Activated CD8-positive, alpha-beta memory T cell treated with anti-CD3 and anti-CD28 coated beads, Interleukin-2, amount 50 U/mL, for 24 hours (primary cell): ENCODE data around the gene FHOD3.

Experiments
- DNase-seq: peaks from one replicate; pipeline ENCODE4 v3.0.0-alpha.2; 2020; ENCODE audit errors: extremely low read depth

The FHOD3 gene

DNA sequence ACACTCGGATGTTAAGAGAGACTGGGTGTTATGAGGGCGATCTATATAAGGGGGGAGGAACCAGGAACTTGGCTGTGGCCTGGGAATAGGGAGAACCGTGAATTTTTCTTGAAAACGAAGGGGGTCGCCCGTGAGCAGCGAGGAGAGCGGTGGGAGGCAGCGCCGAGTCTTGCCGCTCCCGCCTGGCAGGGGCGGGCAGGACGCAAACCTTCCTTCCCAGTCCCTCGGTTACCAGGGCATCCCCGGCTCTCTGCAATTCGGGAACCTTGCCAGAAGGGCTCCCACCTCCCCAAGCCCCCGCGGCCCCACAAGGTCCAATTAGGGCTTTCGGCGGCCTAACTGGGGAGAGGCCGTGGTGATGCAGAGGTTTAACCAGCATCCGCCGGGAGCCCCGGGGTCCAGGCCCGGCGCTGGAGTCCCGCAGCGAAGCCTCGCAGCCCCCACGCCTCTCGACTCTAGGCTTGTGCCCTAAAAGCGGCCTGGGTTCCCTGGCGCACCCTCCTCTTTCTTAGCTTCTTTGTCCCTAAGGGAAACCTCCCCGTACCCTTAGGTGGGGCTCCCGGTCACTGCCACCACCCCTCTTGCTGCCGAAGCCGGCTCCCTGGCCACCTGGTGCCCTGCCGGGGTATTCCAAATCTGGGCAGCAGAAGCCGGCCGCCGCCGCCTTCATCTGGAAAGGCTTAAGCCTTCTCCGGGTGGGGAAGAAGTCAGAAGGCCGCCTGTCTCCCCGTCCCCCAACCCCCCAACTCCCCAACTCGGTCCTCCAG, 680 bp upstream of the FHOD3 start:
- DNase-seq, result no peak

DNA sequence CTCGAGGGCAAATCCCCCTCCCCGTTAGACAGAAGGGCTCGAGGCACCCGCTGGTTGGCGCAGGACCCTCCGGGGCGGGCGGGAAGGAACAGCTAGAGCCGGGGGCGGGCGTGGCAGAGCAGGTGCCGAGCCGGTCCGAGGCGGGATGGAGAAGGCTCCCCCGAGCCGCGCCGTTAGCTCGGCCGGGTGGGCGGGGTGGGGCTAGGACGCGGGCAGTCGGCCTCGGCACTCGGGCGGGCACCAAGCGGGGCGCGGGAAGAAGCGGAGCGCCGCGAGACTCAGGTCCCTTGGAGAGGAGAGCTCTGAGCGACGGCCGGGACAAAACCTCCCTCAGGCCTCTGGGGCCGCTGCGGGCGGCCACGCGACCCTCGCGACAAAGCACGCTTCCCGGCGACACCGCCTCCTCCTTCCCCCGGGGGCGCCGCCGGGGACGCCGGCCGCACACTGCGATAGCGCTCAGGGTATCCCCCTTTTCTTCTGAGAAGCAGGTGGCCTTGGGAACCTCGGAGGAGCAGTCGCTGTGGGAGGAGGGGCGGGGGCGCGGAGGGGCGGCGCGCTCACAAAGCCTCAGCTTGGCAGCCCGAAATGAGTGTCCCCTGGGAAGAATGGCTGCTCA, 721 bp downstream of the FHOD3 start:
- no peak for DNase-seq

DNA sequence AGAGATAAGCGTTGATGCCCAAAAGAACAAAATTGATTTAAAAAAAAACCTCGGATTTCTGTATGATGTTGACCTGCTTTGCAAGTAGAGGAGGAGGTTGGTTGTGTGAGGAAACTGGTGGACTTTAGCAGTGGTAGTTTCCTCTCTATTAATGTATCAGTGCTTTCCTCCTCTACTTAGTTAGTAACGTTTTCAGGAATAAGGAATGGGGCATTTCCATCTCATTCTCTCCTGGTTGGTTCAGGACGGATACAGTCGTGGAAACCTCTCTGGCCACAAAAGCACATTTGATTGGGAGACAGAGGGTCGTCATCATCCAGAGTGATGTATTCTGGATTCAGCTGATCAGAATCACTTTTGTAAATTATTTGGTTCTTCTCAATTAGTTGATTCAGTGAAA, 1.5 kb downstream of the FHOD3 start:
- no peak for DNase-seq

DNA sequence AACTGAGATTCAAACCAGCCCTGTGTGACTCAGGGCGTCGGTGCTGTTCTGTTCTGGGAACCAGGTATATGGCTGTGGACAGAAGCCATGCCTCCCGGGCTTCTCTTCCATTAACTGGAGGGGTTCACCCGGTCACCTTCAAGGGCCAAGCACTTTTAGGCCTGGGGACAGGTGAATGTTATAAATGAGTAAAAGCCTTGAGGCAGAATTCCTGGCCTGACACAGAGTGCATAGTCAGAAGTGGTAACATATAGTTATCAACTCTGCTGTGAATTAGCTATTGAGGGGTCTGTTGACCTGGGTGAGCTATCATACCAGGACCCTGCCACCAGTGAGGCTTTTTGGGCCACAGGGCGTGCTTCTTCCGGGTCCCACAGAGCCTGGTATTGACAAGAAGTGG, 2.7 kb downstream of the FHOD3 start:
- DNase-seq, result no peak

DNA sequence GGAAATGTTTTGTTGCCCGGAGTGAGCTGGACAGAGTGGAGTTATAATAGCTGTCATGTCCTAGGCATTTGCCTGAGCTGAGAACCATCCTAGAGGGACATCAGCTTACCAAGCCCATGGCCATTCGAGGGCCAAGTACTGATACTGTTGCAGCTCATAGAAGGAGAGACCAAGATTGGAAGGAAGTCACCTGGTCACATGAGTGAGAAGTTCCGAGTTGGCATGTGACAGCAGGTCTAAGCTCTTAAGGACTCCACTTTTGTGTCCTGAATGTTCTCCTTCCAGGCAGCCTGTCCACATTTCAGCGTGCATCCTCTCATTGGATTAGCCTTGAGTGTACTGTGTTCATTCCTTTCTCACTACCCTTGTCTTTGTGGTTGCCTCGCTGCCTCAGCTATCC, 4.4 kb downstream of the FHOD3 start:
- DNase-seq, result no peak

DNA sequence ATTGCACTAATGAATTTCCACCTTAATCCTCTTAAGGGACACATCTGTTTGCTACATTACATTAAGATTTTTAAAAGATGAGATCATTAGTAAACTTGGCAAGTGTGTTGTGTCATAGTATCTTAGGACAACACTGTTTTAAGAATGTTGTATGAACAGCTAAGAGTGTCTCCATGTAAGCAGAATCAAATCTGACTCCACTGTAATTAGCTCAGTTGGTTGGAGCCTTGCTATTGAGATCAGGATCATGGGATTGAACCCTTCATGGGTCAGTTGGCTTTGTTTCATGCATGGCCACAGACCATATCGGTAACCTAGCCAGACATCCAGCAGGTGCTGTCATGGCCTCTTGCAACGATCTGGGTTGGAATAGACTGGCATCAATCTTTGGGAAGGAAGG, 5.2 kb downstream of the FHOD3 start:
- DNase-seq, result no peak

DNA sequence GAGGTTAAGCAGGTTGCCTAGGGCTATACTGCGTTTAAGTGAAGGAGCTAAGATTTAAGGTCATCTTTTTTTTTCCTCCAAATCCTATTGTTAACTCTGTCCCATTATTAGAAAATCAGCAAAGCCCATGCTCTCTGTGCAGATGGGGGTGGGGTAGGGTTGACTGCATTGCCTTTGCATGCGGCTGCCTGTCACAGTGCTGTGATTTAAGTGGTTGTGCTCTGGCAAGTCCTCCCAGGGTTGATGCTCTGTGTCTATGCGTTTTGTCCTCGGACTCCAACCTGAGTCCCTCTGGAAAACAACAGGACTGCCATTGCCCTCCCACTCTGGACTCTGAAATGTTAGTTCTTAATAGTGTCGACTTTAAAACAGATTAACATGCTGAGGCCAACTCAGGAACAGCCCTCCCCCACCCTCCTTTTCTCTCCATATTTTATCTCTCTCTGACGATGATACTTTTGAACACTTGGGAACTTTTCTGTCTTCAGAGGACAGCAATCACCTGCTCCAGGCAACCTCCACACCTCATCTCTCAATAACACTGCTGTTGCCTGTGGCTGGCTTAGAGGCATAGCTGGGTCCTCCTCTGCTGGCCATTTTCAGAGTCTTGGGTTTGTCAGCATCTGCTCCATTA, 5.8 kb downstream of the FHOD3 start:
- DNase-seq, result no peak

DNA sequence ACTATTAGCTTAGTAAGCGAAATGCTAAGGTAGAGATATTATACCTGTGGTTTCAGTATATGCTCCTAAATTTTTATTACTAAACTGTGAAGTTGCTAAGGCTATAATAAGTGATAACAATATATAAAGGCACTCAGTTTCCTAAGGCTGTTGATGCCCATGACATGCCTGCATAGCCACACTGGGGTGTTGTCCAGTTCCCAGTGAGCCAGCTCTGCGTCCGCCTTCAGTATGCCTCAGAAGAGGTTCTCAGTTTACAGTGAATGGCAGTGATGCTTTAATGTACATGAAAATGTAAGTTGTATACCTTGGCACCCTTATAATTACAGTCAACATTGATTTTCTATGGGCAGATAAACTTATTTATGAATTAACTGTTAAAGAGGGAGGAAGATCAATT, 7.2 kb downstream of the FHOD3 start:
- DNase-seq, result no peak

DNA sequence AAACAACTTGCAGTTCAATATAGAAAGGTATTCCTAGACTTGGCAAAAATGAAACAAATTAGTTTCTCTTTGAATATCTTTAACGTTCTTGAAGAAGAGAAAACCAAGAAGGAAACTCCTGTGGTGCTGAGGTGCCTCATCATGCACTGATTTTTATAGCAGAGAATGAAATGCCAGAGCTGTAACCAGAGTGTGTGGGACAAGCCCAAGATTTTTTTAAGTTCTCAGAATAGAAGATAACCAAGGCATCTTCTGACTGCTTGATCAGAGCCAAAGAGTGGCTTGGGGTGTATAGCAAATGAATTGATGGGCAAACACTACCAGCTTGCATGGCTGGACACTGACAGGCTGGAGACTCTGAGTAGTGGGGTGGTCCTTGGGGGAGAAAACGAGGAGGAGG, 7.9 kb downstream of the FHOD3 start:
- DNase-seq, result no peak

DNA sequence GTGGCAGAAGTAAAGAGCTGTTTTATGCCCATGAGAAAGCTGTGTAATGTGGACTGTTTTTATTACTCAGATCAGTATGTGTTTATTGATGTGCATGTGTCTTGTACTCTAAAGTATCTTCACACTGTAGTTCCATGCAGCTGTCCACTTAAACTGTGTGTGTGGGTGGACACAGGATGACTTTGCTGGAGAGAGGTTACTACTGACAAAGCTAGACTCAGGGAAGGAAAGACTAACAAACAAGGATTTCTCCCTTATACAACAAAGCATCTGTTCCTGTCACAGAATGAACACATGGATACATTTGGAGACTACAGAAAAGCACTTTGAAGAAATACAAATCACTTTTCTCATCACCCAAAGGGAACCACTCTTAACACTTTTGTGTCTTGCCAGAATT, 10.0 kb downstream of the FHOD3 start:
- DNase-seq, result no peak

DNA sequence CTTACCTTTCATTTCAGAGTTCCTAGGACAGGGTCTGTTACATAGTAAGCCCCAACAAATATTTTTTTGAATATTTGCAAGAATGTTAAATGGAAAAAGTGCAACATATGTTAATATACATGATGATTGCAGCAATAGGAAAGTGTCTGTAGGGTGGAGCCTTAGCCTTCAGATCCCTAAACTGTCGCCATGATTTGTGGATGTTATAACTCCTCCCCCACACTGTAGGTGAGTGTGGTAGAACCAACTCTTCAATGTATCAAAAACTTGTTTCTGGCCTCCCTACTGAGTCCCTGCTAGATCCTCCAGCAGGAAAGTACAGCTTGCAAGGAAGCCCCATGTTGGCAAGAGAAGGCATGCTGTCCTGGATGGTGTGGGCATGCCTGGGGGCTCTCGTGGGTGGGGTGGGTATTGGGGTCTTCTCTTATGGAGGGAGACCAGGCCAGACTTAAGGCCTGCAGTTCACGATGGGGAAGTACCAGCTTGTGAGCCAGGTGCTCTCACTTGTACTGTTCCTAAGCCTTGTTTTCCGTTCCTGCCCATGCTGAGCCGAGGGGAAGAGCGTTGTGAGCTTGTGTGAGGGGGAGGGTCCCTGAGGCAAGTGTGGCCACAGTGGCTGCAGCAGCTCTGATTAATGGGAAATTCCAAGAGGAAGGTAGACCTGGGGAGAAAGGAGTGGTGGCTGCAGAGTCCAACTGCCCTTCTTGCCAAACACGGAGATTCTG, 11.4 kb downstream of the FHOD3 start:
- no peak for DNase-seq

DNA sequence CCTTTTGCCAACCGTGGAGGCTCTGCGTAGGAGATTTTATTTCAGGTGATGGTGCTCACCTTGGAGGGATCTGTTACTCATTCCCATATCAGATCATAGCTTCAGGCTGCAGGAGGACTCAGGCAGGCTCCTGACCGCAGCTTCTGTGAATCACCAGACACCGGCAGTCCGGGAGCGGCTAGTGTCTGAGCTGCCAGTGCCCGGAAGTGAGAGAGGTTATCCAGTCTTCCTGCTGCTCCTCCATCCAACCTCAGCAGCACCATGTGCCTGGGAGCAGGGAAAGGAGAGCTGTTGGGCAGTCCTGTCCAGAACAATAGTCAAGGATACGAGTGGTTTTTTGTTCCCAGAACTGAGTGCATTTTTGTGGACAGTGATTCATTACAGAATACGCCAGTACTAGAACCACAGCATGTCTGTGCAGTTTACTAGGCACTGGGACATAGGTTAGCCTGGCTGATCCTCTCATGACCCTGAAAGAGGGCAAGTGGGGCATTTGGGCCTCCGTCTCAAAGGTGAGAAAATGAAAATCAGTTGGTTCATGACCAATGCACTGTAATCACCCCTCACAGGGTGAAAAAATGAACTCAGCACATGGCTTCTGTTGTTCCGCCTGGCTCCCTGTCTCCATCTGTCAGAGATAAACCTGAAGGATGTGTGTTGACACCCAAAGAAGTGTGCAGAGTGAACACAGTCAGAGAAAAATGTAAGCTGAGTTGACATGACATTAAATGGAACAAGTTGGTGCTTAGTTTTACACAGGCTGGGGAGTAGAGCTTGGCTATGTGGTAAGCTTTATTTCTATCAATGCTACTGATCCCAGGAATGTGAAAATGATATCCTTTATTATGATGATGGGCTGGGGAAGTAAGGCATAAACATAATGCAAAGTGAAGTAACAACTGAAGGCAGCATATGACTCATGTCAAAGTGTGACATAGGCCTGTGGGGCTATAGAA, 12.2 kb downstream of the FHOD3 start:
- no peak for DNase-seq

DNA sequence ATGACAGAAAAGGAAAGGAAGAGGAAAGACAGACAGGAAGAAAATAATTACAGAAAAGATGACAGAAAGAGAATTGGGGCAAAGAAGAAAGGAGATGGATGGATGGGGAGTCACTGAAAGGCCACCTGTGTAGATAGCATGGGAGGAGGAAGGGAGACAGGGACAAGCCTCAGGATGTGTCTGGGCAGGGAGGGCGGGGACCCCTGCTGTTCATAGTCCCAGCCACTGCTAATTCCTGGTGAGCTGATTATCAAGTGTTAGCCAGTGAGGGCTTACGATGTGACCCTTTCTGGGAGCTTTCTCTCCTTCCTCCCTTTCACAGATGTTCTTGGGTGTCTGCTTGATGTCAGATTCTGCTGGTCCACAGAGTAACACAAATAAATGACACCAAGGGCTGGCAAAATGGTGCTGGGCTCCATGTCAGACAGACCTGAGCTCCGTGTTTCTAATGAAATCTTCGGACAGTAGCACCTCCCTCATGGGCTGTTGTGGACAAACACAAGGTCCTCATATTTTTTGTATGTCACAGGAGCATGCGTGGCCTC, 13.6 kb downstream of the FHOD3 start:
- DNase-seq, result no peak

DNA sequence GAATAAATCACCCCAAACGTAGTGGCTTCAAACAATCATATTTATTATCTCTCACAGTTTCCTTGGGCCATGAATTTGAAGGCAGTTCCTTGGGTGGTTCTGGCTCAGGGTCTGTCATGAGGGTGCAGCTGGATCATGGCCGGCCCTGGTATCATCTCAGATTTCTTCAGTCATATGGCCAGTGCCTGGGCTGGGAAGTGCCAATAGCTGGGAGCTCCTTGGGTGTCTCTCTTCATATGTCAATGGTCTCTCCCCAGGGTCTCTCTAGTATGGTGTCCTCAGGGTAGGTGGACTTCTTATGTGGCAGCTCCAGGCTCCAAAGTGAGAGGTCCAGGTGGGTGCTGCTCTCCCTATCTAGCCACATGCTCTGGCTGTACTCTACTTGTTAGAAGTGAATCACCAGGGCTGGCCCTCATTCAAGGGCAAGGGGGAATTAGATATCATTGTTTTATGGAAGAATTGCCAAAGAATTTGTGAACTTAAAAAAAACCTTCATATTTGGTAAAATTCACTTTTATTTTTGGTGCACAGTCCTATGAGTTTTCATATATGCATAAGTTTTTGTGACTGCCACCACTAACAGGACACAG, 15.4 kb downstream of the FHOD3 start:
- no peak for DNase-seq

DNA sequence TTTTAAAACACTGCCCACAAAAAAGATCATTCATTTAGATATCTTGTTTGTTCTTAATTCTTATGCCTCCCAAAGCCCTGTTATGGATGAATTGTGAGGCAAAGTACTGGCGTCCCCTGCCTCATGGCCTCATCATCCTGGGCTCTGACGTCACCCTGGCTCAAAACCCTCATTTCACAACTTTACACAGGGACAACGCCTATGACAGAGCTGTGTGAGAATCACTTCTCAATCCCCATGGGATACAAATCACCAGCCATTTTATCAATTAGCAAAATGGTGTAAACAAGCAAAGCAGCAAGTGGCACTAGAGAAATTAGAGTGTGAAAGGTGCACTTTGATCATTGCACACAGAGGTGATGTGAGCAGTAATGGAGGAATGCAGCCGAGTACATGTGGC, 16.6 kb downstream of the FHOD3 start:
- DNase-seq, result no peak

DNA sequence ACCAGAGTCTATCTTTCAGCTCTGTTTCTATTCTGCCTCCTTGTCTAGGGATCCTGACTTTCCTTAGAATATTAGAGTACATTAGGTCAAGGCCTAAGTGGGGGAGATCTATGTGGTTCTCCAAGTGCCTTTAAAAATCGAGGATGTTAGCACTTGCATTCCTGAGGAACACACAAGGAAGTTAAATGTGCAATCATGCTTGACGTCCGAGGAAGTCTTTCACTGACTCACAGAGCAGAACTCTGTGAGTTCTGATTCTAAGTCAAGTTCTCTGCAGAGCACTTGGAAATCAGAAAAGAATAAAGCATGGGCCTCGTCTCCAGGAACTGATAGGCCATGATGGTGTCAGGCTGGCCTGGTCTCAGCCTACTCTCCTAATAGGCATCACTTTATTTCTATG, 17.2 kb downstream of the FHOD3 start:
- DNase-seq, result no peak

DNA sequence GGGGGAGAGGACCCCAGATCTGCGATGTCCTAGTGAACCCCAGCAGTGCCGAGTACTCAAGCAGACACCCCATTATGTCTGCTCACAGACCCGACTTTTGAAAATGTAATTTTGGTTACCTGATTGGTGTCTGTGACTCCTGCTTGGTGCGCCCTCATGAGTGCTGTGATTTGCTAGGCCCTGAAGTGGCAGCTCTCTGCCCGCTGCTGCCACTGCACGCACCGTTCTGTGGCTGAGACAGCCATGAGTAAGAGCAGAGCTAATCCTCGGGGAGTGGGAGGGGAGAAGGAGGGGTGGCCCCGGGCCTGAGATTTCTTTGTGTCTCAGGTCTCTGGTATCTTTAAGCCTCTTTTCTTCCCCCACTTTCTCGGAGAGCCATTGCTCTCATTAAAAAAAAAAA, 18.2 kb downstream of the FHOD3 start:
- no peak for DNase-seq

DNA sequence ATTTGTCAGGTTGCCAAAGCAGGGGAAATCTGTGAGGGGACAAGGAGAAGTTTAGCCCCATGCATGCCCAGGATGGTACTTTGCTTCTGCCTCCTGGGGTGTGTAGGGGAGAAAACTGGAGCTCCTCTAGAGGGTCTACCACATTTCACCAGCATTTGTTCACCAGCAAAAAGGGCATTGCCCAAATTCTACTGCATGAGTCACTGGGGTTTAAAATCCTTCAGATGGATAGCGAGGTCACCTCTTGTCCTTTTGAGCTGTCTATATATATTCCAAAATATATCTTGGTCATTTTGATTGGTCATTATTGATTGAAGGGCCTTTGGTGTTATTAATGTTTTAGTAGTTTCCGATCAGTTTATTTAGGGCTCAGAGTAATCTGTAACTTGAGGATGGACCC, 18.7 kb downstream of the FHOD3 start:
- DNase-seq, result no peak

DNA sequence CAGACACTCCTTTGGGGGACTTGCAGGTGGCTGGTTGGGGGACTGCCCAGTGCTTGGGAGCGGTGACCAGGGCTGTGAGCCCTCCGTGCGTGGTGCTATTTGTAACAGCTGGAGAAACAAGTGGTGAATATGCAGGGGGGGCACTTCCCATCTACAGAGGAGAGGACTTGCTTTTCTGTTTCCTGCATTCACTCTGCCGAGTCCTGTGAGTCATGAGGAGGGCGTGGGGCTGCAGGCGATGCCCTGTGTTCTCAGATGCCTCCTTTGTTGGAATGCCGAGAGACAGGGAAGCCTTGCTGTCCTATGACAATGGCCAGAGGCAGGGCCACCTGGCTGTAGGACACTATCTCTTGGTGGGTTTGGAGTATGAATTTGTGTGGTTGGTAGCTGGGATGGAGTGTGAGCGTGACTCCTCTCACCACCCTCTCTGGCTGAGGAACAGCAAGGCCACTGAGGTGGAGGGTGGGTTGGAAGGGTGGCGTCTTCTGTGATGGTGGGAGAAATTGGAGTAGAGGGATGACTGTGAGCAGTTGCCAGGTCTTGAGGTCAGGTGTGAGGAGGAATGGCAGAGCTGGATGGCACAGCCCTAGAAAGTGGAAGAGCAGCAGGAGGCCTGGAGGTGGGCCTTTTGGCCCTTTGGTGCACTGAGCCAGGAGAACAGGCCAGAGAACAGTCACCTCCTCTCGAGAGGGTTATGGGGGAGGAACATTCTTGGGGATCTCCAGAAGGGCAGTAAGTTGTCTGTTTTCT, 24.3 kb downstream of the FHOD3 start:
- DNase-seq, result no peak

DNA sequence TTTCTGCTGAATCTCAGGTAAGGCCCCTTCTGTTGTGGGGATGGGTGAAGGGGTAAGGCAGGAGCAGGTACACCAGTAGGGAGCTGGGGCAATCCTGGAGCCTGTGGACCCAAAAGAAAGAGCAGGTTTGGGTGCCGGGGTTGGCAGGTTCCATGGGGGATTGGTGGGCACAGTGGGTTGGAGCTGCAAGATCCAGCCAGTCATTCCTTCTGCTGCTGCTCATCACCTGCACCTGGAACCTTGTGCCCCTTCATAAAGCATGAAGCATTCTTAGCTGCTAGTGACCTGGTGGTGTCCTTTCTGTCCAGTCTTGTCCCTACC, 24.9 kb downstream of the FHOD3 start:
- DNase-seq, result no peak
